BLaER1 treated with 17β-estradiol and CSF1 and Interleukin-3, amounts not matched to agents 10 nM and 100 nM (cell line): Measurements from ENCODE around the gene SORCS2.

Experiments
- H3K27ac ChIP-seq, 11 experiments: shearing (Covaris generic); formaldehyde crosslinking; 2 replicates each; pipeline ENCODE4 v1.8.1; 2022
- H3K27me3 ChIP-seq, 11 experiments: shearing (Covaris generic); formaldehyde crosslinking; 2 replicates each; pipeline ENCODE4 v1.8.1; 2022
- H3K36me3 ChIP-seq, 11 experiments: shearing (Covaris generic); formaldehyde crosslinking; 2 replicates each; pipeline ENCODE4 v1.8.1; 2022
- H3K4me1 ChIP-seq, 10 experiments: shearing (Covaris generic); formaldehyde crosslinking; 2 replicates each; pipeline ENCODE4 v1.8.1; 2022
- H3K4me2 ChIP-seq, 11 experiments: shearing (Covaris generic); formaldehyde crosslinking; 2 replicates each; pipeline ENCODE4 v1.8.1; 2022
- H3K4me3 ChIP-seq, 10 experiments: shearing (Covaris generic); formaldehyde crosslinking; 2 replicates each; pipeline ENCODE4 v1.8.1; 2022
- H3K9ac ChIP-seq, 11 experiments: shearing (Covaris generic); formaldehyde crosslinking; 2 replicates each; pipeline ENCODE4 v1.8.1; 2022
- H3K9me3 ChIP-seq, 11 experiments: shearing (Covaris generic); formaldehyde crosslinking; replicated peaks in 1 of 11; 2 replicates each; pipeline ENCODE4 v1.8.1; 2022
- H4K20me1 ChIP-seq, 11 experiments: shearing (Covaris generic); formaldehyde crosslinking; 2 replicates each; pipeline ENCODE4 v1.8.1; 2022
- Cebpa-rat ChIP-seq, 11 experiments: shearing (Covaris generic); IDR thresholded peaks; 2 replicates each; pipeline ENCODE4 v1.8.1; 2022

SORCS2 gene

DNA sequence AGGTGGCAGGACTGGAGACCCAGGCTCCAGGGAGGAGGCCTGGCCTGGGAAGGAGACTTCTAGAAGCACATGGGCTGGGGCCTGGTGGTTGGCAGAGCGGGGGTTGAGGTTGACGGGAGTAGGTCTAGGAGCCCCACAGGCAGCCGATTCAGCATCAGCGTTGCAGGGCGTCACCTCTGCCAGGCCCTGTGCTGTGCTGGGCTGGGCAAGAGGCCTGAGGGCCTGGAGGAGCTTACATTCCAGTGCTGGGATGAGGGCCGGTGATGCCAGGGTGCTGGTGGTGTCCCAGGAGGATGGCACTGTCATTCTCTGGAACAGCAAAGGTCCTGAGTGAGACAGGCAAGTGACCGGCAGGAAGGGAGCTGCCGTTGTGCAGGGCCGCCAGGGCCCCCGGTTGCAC is 76.6 kb downstream of the SORCS2 start:
- TF ChIP-seq Cebpa-rat (IDR thresholded peaks at IDR 0.05) = no peak
- Histone ChIP-seq H3K9me3 (no peaks in the 10 kb centered on the region), H3K27me3 (no peaks in the 10 kb centered on the region), H3K4me2 (no peak overlapping the region), H3K4me1 (peaks cover 0 to 6% (median 0%) of the 10 kb centered on the region in 10 experiments; a peak in 2 of 20 replicates), H3K27ac (no peak overlapping the region), H3K4me3 (no peak overlapping the region), H3K36me3 (no peaks in the 10 kb centered on the region), H4K20me1 (peaks cover 0 to 9% (median 0%) of the 10 kb centered on the region in 11 experiments; a peak in 1 of 22 replicates), H3K9ac (no peak overlapping the region)

DNA sequence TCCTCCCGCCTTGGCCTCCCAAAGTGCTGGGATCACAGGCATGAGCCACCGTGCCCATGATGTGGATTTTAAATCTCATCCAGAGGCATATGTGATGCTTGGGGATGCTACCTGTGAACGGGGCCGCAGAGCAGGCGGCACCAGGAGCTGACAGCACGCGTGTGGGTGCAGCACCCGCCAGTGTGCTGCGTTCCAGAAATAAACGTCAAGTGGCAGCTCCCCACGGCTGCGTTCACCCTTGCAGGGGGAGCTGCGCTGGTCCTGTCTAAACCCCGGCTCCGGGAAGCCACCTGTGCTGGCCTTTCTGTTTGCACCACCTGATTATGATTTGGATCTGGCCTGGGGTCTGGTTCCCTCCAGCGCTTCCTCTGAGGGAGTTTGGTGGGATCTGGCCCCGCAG is 77.8 kb downstream of the SORCS2 start:
- H3K27ac ChIP-seq = no peak overlapping the region
- H3K9ac ChIP-seq = no peak overlapping the region
- no peak overlapping the region for H3K4me2 ChIP-seq
- no peaks in the 10 kb centered on the region for H3K27me3 ChIP-seq
- no peak overlapping the region for H3K4me3 ChIP-seq
- H4K20me1 ChIP-seq = no peaks in the 10 kb centered on the region
- TF ChIP-seq Cebpa-rat (IDR thresholded peaks at IDR 0.05) = no peak
- H3K9me3 ChIP-seq = no peaks in the 10 kb centered on the region
- peaks cover 0 to 6% (median 0%) of the 10 kb centered on the region in 10 experiments; a peak in 2 of 20 replicates for H3K4me1 ChIP-seq
- H3K36me3 ChIP-seq = no peaks in the 10 kb centered on the region

DNA sequence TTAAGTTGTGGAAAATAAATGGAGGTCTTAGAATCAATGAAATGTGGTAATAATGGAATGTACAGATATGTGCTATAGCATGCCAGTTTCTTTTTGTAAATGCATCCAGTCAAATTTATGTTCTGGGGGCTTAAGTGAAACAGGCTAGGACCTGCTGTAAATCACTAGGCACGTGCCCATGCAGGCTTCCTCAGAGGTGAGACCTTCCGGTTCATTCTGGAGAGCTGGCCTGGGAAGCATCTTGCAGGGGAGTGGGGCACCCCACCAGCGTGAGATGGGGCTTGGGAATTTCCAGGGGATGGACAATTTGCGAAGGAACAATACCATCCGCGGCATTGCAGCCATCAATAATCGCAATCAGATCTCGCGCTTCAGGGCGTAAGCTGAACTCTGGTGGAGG is 80.1 kb downstream of the SORCS2 start:
- Histone ChIP-seq H3K4me1 (no peaks in the 10 kb centered on the region), H3K9me3 (no peaks in the 10 kb centered on the region), H3K4me3 (no peak overlapping the region), H3K4me2 (no peak overlapping the region), H3K9ac (no peak overlapping the region), H3K36me3 (no peaks in the 10 kb centered on the region), H4K20me1 (no peaks in the 10 kb centered on the region), H3K27ac (no peak overlapping the region), H3K27me3 (no peaks in the 10 kb centered on the region)
- TF ChIP-seq Cebpa-rat (IDR thresholded peaks at IDR 0.05) = no peak

DNA sequence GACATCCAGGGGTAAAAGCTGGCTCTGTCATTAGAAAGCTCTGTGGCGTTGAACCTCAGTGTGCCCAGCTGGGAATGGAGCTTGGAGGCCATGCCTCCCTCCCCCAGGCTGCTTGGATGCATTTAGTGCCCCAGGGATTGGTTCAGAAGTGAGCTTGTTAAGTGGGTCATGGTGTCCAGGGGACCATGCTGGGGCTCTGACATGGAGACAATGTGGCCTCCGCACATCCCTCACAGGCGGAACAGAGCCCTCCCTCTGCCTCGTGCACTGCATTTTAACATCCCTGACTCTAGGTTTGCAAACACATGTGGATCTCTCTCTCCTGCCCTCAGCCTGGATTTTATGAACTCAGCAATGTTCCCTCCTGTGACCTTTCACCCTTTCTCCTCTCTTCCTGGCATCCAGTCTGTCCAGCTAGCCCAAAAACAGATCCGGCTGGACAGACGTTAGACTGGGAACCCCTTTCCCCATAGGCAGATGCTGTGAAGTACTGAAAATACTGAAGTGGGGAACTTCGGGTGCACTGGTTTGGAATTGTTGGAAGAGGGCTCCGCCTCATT is 81.5 kb downstream of the SORCS2 start:
- Histone ChIP-seq H4K20me1 (peaks cover 0 to 8% (median 0%) of the 10 kb centered on the region in 11 experiments; a peak in 2 of 22 replicates), H3K4me2 (no peak overlapping the region), H3K4me1 (no peaks in the 10 kb centered on the region), H3K36me3 (no peaks in the 10 kb centered on the region), H3K9ac (no peak overlapping the region), H3K9me3 (no peaks in the 10 kb centered on the region), H3K27me3 (no peaks in the 10 kb centered on the region), H3K4me3 (no peak overlapping the region), H3K27ac (no peak overlapping the region)
- no peak for TF ChIP-seq Cebpa-rat (IDR thresholded peaks at IDR 0.05)

DNA sequence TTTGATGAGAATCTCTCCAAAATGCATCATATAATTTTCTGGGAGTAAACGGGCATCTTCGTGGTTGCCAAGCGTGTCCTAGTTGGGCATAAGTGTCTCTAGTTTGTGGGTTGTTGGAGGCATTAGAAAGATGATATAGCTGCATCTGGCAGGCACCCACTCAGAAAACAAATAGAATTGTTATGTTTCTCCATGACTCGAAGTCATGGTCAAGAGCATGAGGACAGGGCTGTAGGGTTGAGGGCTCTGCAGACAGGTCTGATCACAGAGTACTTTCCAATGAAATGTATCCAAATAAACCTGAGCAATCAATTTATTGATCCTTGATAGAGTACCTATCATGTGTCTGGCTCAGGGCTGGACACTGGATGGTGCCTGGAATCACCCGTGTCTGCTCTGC is 82.7 kb downstream of the SORCS2 start:
- no peak overlapping the region for H3K9ac ChIP-seq
- H3K9me3 ChIP-seq = no peaks in the 10 kb centered on the region
- no peaks in the 10 kb centered on the region for H3K4me1 ChIP-seq
- no peaks in the 10 kb centered on the region for H3K36me3 ChIP-seq
- TF ChIP-seq Cebpa-rat (IDR thresholded peaks at IDR 0.05) = no peak
- no peaks in the 10 kb centered on the region for H3K27me3 ChIP-seq
- H3K27ac ChIP-seq = no peak overlapping the region
- H4K20me1 ChIP-seq = peaks cover 0 to 8% (median 0%) of the 10 kb centered on the region in 11 experiments; a peak in 2 of 22 replicates
- no peak overlapping the region for H3K4me3 ChIP-seq
- no peak overlapping the region for H3K4me2 ChIP-seq

DNA sequence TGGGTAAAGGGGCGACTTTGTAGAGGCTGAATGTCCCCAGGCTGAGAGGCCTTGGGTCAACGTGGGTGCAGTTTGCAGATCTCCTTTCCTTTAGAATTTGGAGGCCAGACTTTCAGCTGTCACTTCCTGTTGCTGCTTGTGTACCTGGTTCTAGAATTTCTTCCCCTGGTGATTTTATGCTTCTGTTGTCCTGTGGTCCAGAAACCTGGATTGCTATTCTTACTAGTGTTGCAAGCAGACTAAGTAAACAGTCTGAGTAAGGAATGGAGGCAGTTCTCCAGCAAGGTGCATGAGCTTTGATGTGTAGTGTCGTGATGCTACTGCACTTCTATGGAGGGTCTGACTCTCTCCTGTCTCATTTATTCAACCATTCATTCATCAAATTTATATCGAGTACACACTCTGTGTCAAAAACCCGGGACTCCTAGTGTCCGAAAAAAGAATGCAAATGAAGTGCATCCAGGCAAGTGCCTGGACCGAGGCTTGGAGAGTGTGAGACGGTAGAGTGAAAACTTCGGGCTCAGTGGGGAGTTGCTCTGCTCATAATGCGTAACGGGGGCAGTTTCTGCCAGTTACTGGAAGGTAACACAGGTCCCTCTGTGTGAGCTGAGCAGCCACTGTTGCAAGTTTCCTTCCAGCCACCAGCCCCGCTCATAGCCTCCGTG is 83.3 kb downstream of the SORCS2 start:
- Histone ChIP-seq H3K27ac (no peak overlapping the region), H3K9ac (no peak overlapping the region), H3K36me3 (no peaks in the 10 kb centered on the region), H3K4me2 (no peak overlapping the region), H3K27me3 (no peaks in the 10 kb centered on the region), H3K4me3 (no peak overlapping the region), H3K9me3 (no peaks in the 10 kb centered on the region), H4K20me1 (peaks cover 0 to 8% (median 0%) of the 10 kb centered on the region in 11 experiments; a peak in 2 of 22 replicates), H3K4me1 (no peaks in the 10 kb centered on the region)
- no peak for TF ChIP-seq Cebpa-rat (IDR thresholded peaks at IDR 0.05)

DNA sequence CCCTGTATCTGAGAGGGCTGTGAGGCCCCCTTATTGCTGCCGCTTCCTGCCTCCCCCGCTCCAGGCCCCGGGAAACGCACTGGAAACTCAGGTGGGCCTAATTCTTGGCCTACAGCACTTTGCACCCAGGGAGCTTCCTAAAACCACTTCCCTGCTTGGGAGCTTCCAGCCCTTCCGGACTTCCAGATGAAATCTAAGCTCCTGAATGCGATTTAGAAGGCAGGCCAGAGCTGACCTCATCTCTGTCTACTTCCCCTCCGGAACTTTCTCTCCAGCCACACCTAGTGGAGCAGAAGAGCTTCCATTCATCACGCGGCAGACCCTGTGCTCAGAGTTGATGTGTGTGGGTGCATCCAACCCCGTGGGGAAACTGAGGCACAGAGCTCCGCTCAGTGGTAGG is 84.2 kb downstream of the SORCS2 start:
- H3K4me3 ChIP-seq = no peak overlapping the region
- no peaks in the 10 kb centered on the region for H3K9me3 ChIP-seq
- no peaks in the 10 kb centered on the region for H3K27me3 ChIP-seq
- no peak overlapping the region for H3K27ac ChIP-seq
- no peak overlapping the region for H3K4me2 ChIP-seq
- peaks cover 0 to 5% (median 2%) of the 10 kb centered on the region in 10 experiments; a peak in 11 of 20 replicates for H3K4me1 ChIP-seq
- no peak for TF ChIP-seq Cebpa-rat (IDR thresholded peaks at IDR 0.05)
- H3K9ac ChIP-seq = no peak overlapping the region
- H4K20me1 ChIP-seq = peaks cover 0 to 14% (median 0%) of the 10 kb centered on the region in 11 experiments; a peak in 4 of 22 replicates
- H3K36me3 ChIP-seq = no peaks in the 10 kb centered on the region

DNA sequence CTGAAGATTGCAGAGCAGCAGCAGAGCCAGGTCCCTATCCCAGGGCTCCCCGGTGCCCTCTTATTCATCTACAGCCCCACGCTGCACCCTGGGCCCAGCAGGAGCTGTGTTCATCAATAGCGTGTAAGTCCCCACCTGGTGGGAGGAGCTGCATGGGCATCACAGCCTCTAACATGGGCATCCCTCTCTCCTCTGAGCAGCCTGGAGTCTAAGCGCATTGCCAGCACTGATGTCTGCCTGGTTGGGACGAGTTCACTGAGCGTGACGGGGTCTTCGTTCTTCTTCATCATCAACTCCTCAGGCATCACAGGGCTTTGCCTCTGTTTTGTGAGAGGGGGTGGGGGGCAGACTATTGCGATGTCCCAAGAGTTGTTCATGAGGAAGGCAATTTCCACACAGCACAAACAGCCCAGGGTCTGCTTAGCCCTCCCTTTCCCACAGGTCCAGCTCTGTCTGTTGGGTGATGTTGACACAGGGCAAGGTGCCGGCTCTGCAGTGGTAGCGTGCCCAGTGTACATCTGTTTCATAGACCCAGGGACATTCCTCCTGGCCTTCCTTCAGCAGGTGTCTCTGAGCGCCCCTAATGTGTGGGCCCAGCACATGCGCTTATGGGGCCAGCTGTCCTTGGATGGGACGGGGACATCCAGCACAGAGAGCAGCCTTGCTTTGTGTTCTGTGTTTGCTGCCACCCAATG is 85.9 kb downstream of the SORCS2 start:
- Histone ChIP-seq H3K27me3 (no peaks in the 10 kb centered on the region), H3K27ac (no peak overlapping the region)

DNA sequence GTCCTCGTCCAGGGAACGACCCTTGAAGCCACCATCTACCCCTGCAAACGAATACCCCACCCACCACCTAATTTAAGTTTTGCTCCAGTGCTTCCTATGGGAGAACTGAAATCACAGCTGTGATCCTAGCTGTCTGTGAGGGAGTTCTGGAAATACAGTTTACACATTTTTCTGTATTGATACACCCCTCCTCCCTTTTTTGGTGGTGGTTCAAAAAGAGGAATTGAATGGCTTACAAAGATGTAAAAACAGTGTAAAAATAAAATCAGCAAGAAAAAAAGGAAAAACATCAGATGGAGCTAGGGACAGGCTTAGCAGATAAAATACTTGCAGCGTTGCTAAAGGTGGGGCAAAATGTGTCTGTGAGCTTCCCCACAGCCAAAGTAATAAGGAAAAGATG is 86.6 kb downstream of the SORCS2 start:
- Histone ChIP-seq H3K36me3 (no peaks in the 10 kb centered on the region), H3K9ac (no peak overlapping the region), H3K4me3 (no peak overlapping the region), H3K27me3 (no peaks in the 10 kb centered on the region; a peak in 1 of 22 replicates), H3K27ac (no peak overlapping the region), H4K20me1 (peaks cover 0 to 18% (median 0%) of the 10 kb centered on the region in 11 experiments; a peak in 4 of 22 replicates), H3K9me3 (no peaks in the 10 kb centered on the region), H3K4me1 (peaks cover 0 to 26% (median 20%) of the 10 kb centered on the region in 10 experiments; a peak in 18 of 20 replicates), H3K4me2 (no peak overlapping the region)
- no peak for TF ChIP-seq Cebpa-rat (IDR thresholded peaks at IDR 0.05)

More for the DNA sequence above, 85.9 kb downstream of the SORCS2 start:
- Histone ChIP-seq H3K9me3 (no peaks in the 10 kb centered on the region), H3K4me1 (peaks cover 0 to 22% (median 18%) of the 10 kb centered on the region in 10 experiments; a peak in 18 of 20 replicates), H3K36me3 (no peaks in the 10 kb centered on the region), H3K9ac (no peak overlapping the region), H4K20me1 (peaks cover 0 to 18% (median 0%) of the 10 kb centered on the region in 11 experiments; a peak in 4 of 22 replicates), H3K4me3 (no peak overlapping the region), H3K4me2 (no peak overlapping the region)
- no peak for TF ChIP-seq Cebpa-rat (IDR thresholded peaks at IDR 0.05)
